HepG2 (cell line): ENCODE data around the gene KIF22. TPM values are rescaled to one million over a fixed set of nuclear protein-coding genes. Genes with fewer than 3 reads are reported as not detected.
A peak's percentile ranks its signal among the peaks of the same experiment; 100 is the strongest.

Source experiments
- ATAC-seq: fragments of 200-7000 bp; cut with Tn5 transposase; 3 replicates; pipeline ENCODE4 v1.9.1; 2020; ENCODE audit warnings: mild to moderate bottlenecking, moderate library complexity
- BruUV-seq: library from RNA; stranded (reverse); fragments of 400-500 nt; replicated peaks from 2 replicates; lab custom pipeline; 2021; lab: Mats Ljungman, UMichigan
- CTCF ChIA-PET: fragments of 300-600 bp; formaldehyde crosslinking; extraction: SDS; loops from one replicate; lab custom pipeline; 2021; ENCODE audit warnings: low total read pairs, inconsistent platforms, low intra/inter-chr PET ratio; lab: Yijun Ruan, JAX
- POLR2A ChIA-PET: fragments of 350-600 bp; sonication (Branson Sonifier 250); formaldehyde crosslinking; loops from one replicate; lab custom pipeline; 2020; ENCODE audit warnings: antibody characterized with exemption, inconsistent platforms; lab: Yijun Ruan, JAX
- DNase-seq: peaks from one replicate; pipeline ENCODE4 v3.0.0-alpha.2; 2015; ENCODE audit warnings: low spot score
- FAIRE-seq: peaks from 3 replicates; lab custom pipeline; 2011; peaks lifted over from hg19 to GRCh38; lab: Jason Lieb, UNC
- H2AFZ ChIP-seq: one replicate; pipeline ENCODE4 v1.6.1; 2011; ENCODE audit warnings: low read length, inconsistent platforms
- H3K27ac ChIP-seq: fragments of 300-600 bp; 3 replicates; pipeline ENCODE4 v1.8.0; 2011; ENCODE audit warnings: mixed run types, mild to moderate bottlenecking, mixed read lengths, low read length, inconsistent platforms; ENCODE audit not compliant: insufficient read depth; ENCODE audit errors: extremely low read length
- H3K27me3 ChIP-seq, 2 experiments: fragments of 200-600 bp in 1 of 2; 2 replicates in 1 of 2; 3 replicates in 1 of 2; pipeline versions ENCODE4 v1.6.0 to v1.8.0; 2011; ENCODE audit warnings: low read length in 2 of 2, mild to moderate bottlenecking in 2 of 2, moderate library complexity in 2 of 2, inconsistent platforms in 1 of 2; ENCODE audit not compliant: insufficient read depth in 2 of 2, control insufficient read depth in 1 of 2
- H3K36me3 ChIP-seq, 2 experiments: fragments of 200-600 bp in 1 of 2; replicated peaks in 1 of 2; 2 replicates in 1 of 2; 3 replicates in 1 of 2; pipeline versions ENCODE4 v1.5.1 to v1.8.0; 2011; ENCODE audit warnings: low read length in 2 of 2, inconsistent platforms in 1 of 2; ENCODE audit not compliant: insufficient read depth in 2 of 2, control insufficient read depth in 1 of 2
- H3K4me1 ChIP-seq: 2 replicates; pipeline ENCODE4 v1.5.1; 2012; ENCODE audit warnings: low read length, inconsistent platforms; ENCODE audit not compliant: insufficient read depth
- H3K4me2 ChIP-seq: 2 replicates; pipeline ENCODE4 v1.6.0; 2011; ENCODE audit warnings: low read depth, low read length, inconsistent platforms
- H3K4me3 ChIP-seq, 3 experiments: fragments of 200-600 bp in 1 of 3; sonication (generic), shearing (Covaris generic) in 1 of 3; replicated peaks in 1 of 3; 2 replicates each; pipeline ENCODE4 v1.5.1; 2011 to 2016; ENCODE audit warnings: low read length in 3 of 3, inconsistent platforms in 2 of 3, low read depth in 2 of 3, mild to moderate bottlenecking in 2 of 3, control low read depth in 1 of 3, mixed read lengths in 1 of 3; ENCODE audit not compliant: insufficient read depth in 1 of 3
- H3K79me2 ChIP-seq: one replicate; pipeline ENCODE4 v1.6.1; 2011; ENCODE audit warnings: low read length, inconsistent platforms; ENCODE audit not compliant: insufficient read depth
- H3K9ac ChIP-seq: 2 replicates; pipeline ENCODE4 v1.6.0; 2011; ENCODE audit warnings: mild to moderate bottlenecking, low read depth, low read length, inconsistent platforms; ENCODE audit not compliant: insufficient read depth
- H3K9me3 ChIP-seq: 2 replicates; pipeline ENCODE4 v1.5.1; 2012; ENCODE audit warnings: mild to moderate bottlenecking, low read length
- H4K20me1 ChIP-seq: 2 replicates; pipeline ENCODE4 v1.6.0; 2011; ENCODE audit warnings: inconsistent platforms, mild to moderate bottlenecking, low read length, moderate library complexity; ENCODE audit not compliant: insufficient read depth
- HNRNPUL1 ChIP-seq: fragments of 200-400 bp; formaldehyde crosslinking; IDR thresholded peaks from 2 replicates; pipeline ENCODE4 v1.6.1; 2017; ENCODE audit warnings: low read depth, mild to moderate bottlenecking, low read length, moderate library complexity
- HOXA7 ChIP-seq: sonication (generic); formaldehyde crosslinking; IDR thresholded peaks from 2 replicates; pipeline ENCODE4 v1.8.1; 2022; ENCODE audit warnings: mild to moderate bottlenecking, missing genetic modification reagents, moderate library complexity
- MIER3 ChIP-seq: IDR thresholded peaks from 2 replicates; pipeline ENCODE4 v1.6.1; 2016; ENCODE audit warnings: missing compliant biosample characterization, borderline replicate concordance
- NPAS2 ChIP-seq: sonication (generic); formaldehyde crosslinking; IDR thresholded peaks from 2 replicates; pipeline ENCODE4 v1.8.0; 2022; ENCODE audit warnings: mild to moderate bottlenecking, missing genetic modification reagents, borderline replicate concordance
- NR2F2 ChIP-seq: IDR thresholded peaks from 2 replicates; pipeline ENCODE4 v1.6.1; 2012; ENCODE audit warnings: low read depth, inconsistent platforms, borderline replicate concordance
- SALL1 ChIP-seq: sonication (generic); formaldehyde crosslinking; IDR thresholded peaks from 2 replicates; pipeline ENCODE4 v1.8.0; 2022; ENCODE audit warnings: mild to moderate bottlenecking, missing genetic modification reagents
- SRF ChIP-seq: IDR thresholded peaks from 2 replicates; pipeline ENCODE4 v1.6.1; 2011; ENCODE audit warnings: mild to moderate bottlenecking, low read depth, low read length, moderate library complexity
- TGIF2 ChIP-seq: IDR thresholded peaks from 2 replicates; pipeline ENCODE4 v1.6.1; 2016; ENCODE audit warnings: control low read depth, missing compliant biosample characterization
- ZBTB7A ChIP-seq: sonication (generic); formaldehyde crosslinking; IDR thresholded peaks from 2 replicates; pipeline ENCODE4 v1.8.0; 2022; ENCODE audit warnings: mild to moderate bottlenecking, missing genetic modification reagents
- ZNF121 ChIP-seq: sonication (generic); formaldehyde crosslinking; IDR thresholded peaks from 2 replicates; pipeline ENCODE4 v1.5.0; 2020; ENCODE audit warnings: mild to moderate bottlenecking, missing genetic modification reagents
- ZNF317 ChIP-seq: sonication (generic); formaldehyde crosslinking; IDR thresholded peaks from 2 replicates; pipeline ENCODE4 v1.5.0; 2020; ENCODE audit warnings: mild to moderate bottlenecking, missing genetic modification reagents
- ZNF451 ChIP-seq: sonication (generic); formaldehyde crosslinking; IDR thresholded peaks from 2 replicates; pipeline ENCODE4 v1.5.0; 2020; ENCODE audit warnings: mild to moderate bottlenecking, missing genetic modification reagents
- ZNF552 ChIP-seq: sonication (generic); formaldehyde crosslinking; IDR thresholded peaks from 2 replicates; pipeline ENCODE4 v1.9.0; 2022; ENCODE audit warnings: missing genetic modification reagents, mild to moderate bottlenecking, borderline replicate concordance
- ZNF570 ChIP-seq: sonication (generic); formaldehyde crosslinking; IDR thresholded peaks from 2 replicates; pipeline ENCODE4 v1.4.0; 2020; ENCODE audit warnings: mild to moderate bottlenecking, missing genetic modification reagents, borderline replicate concordance
- ZNF607 ChIP-seq: sonication (generic); formaldehyde crosslinking; IDR thresholded peaks from 2 replicates; pipeline ENCODE4 v1.5.1; 2020; ENCODE audit warnings: missing genetic modification reagents, mild to moderate bottlenecking, borderline replicate concordance
- ZSCAN29 ChIP-seq: sonication (generic); formaldehyde crosslinking; conservative IDR thresholded peaks from 2 replicates; pipeline ENCODE4 v1.4.0; 2020; ENCODE audit warnings: mild to moderate bottlenecking, missing genetic modification reagents
- WGBS: methylation state at CpG from one replicate; pipeline ENCODE4 v1.1.6; 2017; ENCODE audit warnings: low lambda C conversion rate; 5-methylcytosine and 5-hydroxymethylcytosine counted together
- in situ Hi-C: cut with HindIII; loops from 2 replicates; pipeline ENCODE4 v1.10.0; 2017; ENCODE audit warnings: low pct_unique_long_range_greater_than_20kb; ENCODE audit not compliant: extremely low pct_ligation_motif_present
- intact Hi-C: fragments of 100-400 bp; cut with micrococcal nuclease; formaldehyde crosslinking; loops from one replicate; pipeline ENCODE4 v1.10.0; 2022; ENCODE audit not compliant: unreplicated experiment
- polyA plus RNA-seq, 8 experiments: library from polyadenylated mRNA; depleted of rRNA in 3 of 8; stranded (reverse) in 7 of 8; unstranded in 1 of 8; fragments of >200 nt; fragmentation: Illumina TruSeq in 4 of 8; extraction: Trizol in 4 of 8; gene quantifications; 2 replicates each; pipeline versions ENCODE4 v1.2.1 to v1.2.3, GENCODE V29; 2011 to 2016; ENCODE audit warnings: low read depth in 4 of 8, missing spikeins in 1 of 8, mixed read lengths in 1 of 8; ENCODE audit not compliant: insufficient read depth in 1 of 8
- total RNA-seq, 5 experiments: library from RNA; depleted of rRNA; stranded (reverse); fragments of >200 nt; fragmentation: Illumina TruSeq; extraction: Trizol; gene quantifications; 2 replicates each; pipeline ENCODE4 v1.2.3, GENCODE V29; 2016; ENCODE audit warnings: low read depth in 1 of 5
- TF ChIP-seq, protein P1 (sequence below): sonication (generic); formaldehyde crosslinking; IDR thresholded peaks from 2 replicates; pipeline ENCODE4 v1.5.0; 2020; ENCODE audit warnings: missing genetic modification reagents, mild to moderate bottlenecking, borderline replicate concordance

KIF22 gene
- total and polyA plus RNA-seq, 2 of the 13 experiments (the other 11 are each of a cell fraction or from before 2014, with no cell fraction given), result 95.8 to 118 TPM

DNA sequence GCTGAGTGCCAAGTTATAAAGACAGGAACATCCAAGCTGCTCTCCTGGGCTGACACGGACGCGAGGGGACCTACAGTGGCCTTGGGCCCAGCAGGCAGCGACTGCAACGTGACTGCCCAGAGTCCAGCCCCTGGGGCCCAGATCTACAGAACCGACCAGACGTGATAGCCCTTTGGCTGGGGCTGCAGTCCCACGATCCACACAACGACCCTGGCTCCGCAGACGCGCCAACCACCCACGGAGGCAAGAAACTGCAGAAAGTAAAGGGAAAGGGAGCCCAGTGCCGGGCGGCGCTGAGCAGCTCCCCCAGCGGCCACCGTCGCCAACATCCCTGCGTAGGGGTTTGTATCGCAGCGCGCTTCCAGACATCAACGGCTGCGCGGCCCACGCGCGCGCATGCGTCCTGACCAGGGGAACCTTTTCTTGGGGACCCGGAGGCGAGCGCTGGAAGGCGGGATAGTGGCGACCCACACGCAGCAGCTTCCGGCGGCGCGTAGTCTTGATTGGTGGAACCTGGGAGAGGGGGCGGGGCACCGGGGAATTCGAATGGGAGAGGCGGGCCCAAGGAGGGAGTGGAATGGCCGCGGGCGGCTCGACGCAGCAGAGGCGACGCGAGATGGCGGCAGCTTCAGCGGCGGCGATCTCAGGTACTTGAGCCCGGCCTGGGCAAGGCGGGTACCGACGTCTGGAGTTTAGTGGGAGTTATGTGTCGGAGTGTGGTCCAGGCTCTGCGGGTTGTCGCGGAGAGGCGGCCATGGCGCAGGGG, at the start of gene KIF22 (continued):
- peak; percentile 49 for TF ChIP-seq TGIF2 (CRISPR knock-in tag)

DNA sequence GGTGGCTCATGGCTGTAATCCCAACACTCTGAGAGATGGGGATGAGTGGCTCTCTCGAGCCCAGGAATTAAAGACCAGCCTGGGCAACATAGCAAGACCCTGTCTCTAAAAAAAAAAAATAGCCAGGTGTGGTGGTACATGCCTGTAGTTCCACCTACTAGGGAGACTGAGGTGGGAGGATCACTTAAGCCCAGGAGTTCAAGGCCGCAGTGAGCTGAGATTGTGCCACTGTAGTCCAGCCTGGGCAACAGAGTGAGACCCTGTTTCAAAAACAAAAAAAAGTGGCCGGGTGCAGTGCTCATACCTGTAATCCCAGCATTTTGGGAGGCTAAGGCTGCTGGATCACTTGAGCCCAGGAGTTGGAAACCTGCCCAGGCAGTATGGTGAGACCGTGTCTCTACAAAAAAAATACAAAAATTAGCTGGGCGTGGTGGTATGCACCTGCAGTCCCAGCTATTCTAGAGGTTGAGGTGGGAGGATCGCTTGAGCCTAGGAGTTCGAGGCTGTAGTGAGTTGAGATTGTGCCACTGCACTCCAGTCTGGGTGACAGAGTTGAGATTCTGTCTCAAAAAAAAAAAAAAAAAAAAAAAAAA, 47.8 kb upstream of the KIF22 start:
- Histone ChIP-seq H2AFZ (no peak overlapping the region), H3K9me3 (no peaks in the 10 kb centered on the region), H3K27me3 (peaks cover 0 to 11% of the 10 kb centered on the region in 2 experiments; a peak in 4 of 5 replicates), H3K4me1 (peaks cover 51% of the 10 kb centered on the region), H3K4me3 (no peak overlapping the region), H3K36me3 (no peaks in the 10 kb centered on the region), H3K4me2 (no peak overlapping the region), H3K27ac (no peak overlapping the region), H3K79me2 (no peaks in the 10 kb centered on the region), H4K20me1 (no peaks in the 10 kb centered on the region), H3K9ac (no peak overlapping the region)
- intact Hi-C loops, result no loop called here
- CTCF ChIA-PET, result no interaction called here
- in situ Hi-C loops, result no loop called here
- BruUV-seq, result no TSS peak
- ATAC-seq (no peak), FAIRE-seq (no peak), DNase-seq (no peak)
- TF ChIP-seq ZNF552 (CRISPR knock-in tag), result no peak
- peak; percentile 89 for TF ChIP-seq ZNF121
- POLR2A ChIA-PET, result no interaction called here
- WGBS, result 44% methylated on average over 7 of the region's 7 CpGs

DNA sequence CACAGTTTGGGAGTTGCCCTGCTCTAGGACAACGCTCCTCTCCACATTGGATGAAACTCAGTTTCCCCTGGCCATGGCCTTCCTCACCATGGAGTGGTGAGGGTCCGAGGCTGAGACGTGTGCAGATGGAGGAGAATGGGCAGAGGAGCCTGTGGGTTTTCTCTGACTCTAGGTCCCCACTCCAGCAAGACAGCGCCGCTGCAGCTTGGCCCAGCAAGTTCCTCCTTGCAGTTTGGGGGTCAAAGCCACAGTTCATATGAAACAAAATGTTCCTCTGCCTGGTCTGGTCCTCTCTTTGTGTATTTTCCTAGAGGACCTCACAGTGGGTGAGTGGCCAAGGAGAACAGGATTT, 47.1 kb upstream of the KIF22 start:
- no peak overlapping the region for H2AFZ ChIP-seq
- no peak overlapping the region for H3K27ac ChIP-seq
- intact Hi-C loops, result no loop called here
- no peaks in the 10 kb centered on the region for H3K36me3 ChIP-seq
- peaks cover 44% of the 10 kb centered on the region for H3K4me1 ChIP-seq
- FAIRE-seq (no peak), DNase-seq (no peak), ATAC-seq (no peak)
- BruUV-seq, result no TSS peak
- H3K9me3 ChIP-seq, result no peaks in the 10 kb centered on the region
- no peak overlapping the region for H3K9ac ChIP-seq
- in situ Hi-C loops, result no loop called here
- ChIA-PET POLR2A (no interaction called here), CTCF (no interaction called here)
- WGBS, result 56% methylated on average over 5 of the region's 5 CpGs
- no peaks in the 10 kb centered on the region for H3K79me2 ChIP-seq
- no peak overlapping the region for H3K4me2 ChIP-seq
- H3K4me3 ChIP-seq, result no peak overlapping the region
- H4K20me1 ChIP-seq, result no peaks in the 10 kb centered on the region
- TF ChIP-seq ZSCAN29, result no peak
- TF ChIP-seq SALL1 (CRISPR knock-in tag), result no peak
- TF ChIP-seq ZNF570 (CRISPR knock-in tag), result no peak
- no peak for TF ChIP-seq HOXA7 (CRISPR knock-in tag)
- no peak for TF ChIP-seq HNRNPUL1
- TF ChIP-seq NPAS2 (CRISPR knock-in tag), result no peak
- no peak for TF ChIP-seq ZNF317
- no peak for TF ChIP-seq ZNF607
- no peak for TF ChIP-seq MIER3 (CRISPR knock-in tag)
- TF ChIP-seq ZBTB7A (CRISPR knock-in tag), result no peak
- no peak for TF ChIP-seq ZNF451 (CRISPR knock-in tag)
- no peak for TF ChIP-seq SRF
- no peak for TF ChIP-seq NR2F2
- TF ChIP-seq, protein P1, sequence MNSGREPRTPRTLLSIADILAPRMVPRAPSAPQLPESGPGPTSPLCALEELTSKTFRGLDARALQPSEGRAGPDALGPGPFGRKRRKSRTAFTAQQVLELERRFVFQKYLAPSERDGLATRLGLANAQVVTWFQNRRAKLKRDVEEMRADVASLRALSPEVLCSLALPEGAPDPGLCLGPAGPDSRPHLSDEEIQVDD (CRISPR knock-in tag), result no peak
- H3K27me3 ChIP-seq, result peaks cover 0 to 11% of the 10 kb centered on the region in 2 experiments; a peak in 3 of 5 replicates
